HEK293T (cell line): ENCODE results near the gene PHEX.
"Not testable (repeated sequence)": the region's sequence is repeated elsewhere in the genome, so short reads cannot be mapped to it uniquely, and the experiment has no call there.

Experiments
- CTCF ChIA-PET: fragments of 350-600 bp; formaldehyde crosslinking; extraction: SDS; loops from one replicate; lab custom pipeline; 2021; ENCODE audit warnings: antibody characterized with exemption, inconsistent platforms; lab: Yijun Ruan, JAX
- POLR2A ChIA-PET: fragments of 350-600 bp; formaldehyde crosslinking; extraction: SDS; loops from one replicate; lab custom pipeline; 2020; ENCODE audit warnings: antibody characterized with exemption, inconsistent platforms; lab: Yijun Ruan, JAX
- DNase-seq: peaks from one replicate; pipeline ENCODE4 v3.0.0; 2012; ENCODE audit warnings: mixed read lengths; ENCODE audit errors: extremely low spot score
- ARNT ChIP-seq: fragments of 450-650 bp; IDR thresholded peaks from 2 replicates; pipeline ENCODE4 v1.6.1; 2017; ENCODE audit warnings: mild to moderate bottlenecking
- BHLHE40 ChIP-seq: fragments of 450-650 bp; IDR thresholded peaks from 2 replicates; pipeline ENCODE4 v1.6.1; 2016; ENCODE audit warnings: mild to moderate bottlenecking, moderate library complexity, borderline replicate concordance
- CTBP1 ChIP-seq: fragments of 450-650 bp; IDR thresholded peaks from 2 replicates; pipeline ENCODE4 v1.6.1; 2016; ENCODE audit warnings: borderline replicate concordance
- ELF4 ChIP-seq: fragments of 450-650 bp; IDR thresholded peaks from 2 replicates; pipeline ENCODE4 v1.6.1; 2017; ENCODE audit warnings: antibody characterized with exemption
- FOXA1 ChIP-seq: fragments of 450-650 bp; IDR thresholded peaks from 2 replicates; pipeline ENCODE4 v1.6.1; 2016; ENCODE audit warnings: mild to moderate bottlenecking
- FOXK2 ChIP-seq: fragments of 450-650 bp; IDR thresholded peaks from 2 replicates; pipeline ENCODE4 v1.6.1; 2016; ENCODE audit warnings: mild to moderate bottlenecking
- FOXM1 ChIP-seq: fragments of 450-650 bp; IDR thresholded peaks from 2 replicates; pipeline ENCODE4 v1.6.1; 2017; ENCODE audit warnings: mild to moderate bottlenecking, borderline replicate concordance
- HDGF ChIP-seq: fragments of 450-650 bp; IDR thresholded peaks from 2 replicates; pipeline ENCODE4 v1.6.1; 2017; ENCODE audit warnings: antibody characterized with exemption, borderline replicate concordance
- L3MBTL2 ChIP-seq: fragments of 450-650 bp; conservative IDR thresholded peaks from 2 replicates; pipeline ENCODE4 v1.6.1; 2016; ENCODE audit warnings: mild to moderate bottlenecking
- LEF1 ChIP-seq: fragments of 450-650 bp; IDR thresholded peaks from 2 replicates; pipeline ENCODE4 v1.6.1; 2017; ENCODE audit warnings: mild to moderate bottlenecking, borderline replicate concordance
- NFRKB ChIP-seq: fragments of 450-650 bp; IDR thresholded peaks from 2 replicates; pipeline ENCODE4 v1.6.1; 2016; ENCODE audit warnings: mild to moderate bottlenecking, moderate library complexity
- SP1 ChIP-seq: fragments of 450-650 bp; IDR thresholded peaks from 2 replicates; pipeline ENCODE4 v1.6.1; 2017
- SUZ12 ChIP-seq: fragments of 450-650 bp; IDR thresholded peaks from 2 replicates; pipeline ENCODE4 v1.6.1; 2016; ENCODE audit warnings: mild to moderate bottlenecking
- TARDBP ChIP-seq: fragments of 450-650 bp; IDR thresholded peaks from 2 replicates; pipeline ENCODE4 v1.6.1; 2016
- ZNF384 ChIP-seq: fragments of 450-650 bp; IDR thresholded peaks from 2 replicates; pipeline ENCODE4 v1.6.1; 2016
- TF ChIP-seq, protein P1 (sequence below): fragments of 450-650 bp; IDR thresholded peaks from 2 replicates; pipeline ENCODE4 v1.6.1; 2016

PHEX gene

GRCh38 chrX:22268706-22269105 lies 236.6 kb downstream of the PHEX start:
- no peak for DNase-seq
- TF ChIP-seq TARDBP (no peak), FOXM1 (no peak), FOXK2 (no peak), HDGF (no peak), ELF4 (no peak), ARNT (no peak), SP1 (no peak), CTBP1 (no peak), SUZ12 (no peak), L3MBTL2 (no peak), ZNF384 (no peak), BHLHE40 (no peak), NFRKB (no peak), FOXA1 (no peak)
- TF ChIP-seq, protein P1, sequence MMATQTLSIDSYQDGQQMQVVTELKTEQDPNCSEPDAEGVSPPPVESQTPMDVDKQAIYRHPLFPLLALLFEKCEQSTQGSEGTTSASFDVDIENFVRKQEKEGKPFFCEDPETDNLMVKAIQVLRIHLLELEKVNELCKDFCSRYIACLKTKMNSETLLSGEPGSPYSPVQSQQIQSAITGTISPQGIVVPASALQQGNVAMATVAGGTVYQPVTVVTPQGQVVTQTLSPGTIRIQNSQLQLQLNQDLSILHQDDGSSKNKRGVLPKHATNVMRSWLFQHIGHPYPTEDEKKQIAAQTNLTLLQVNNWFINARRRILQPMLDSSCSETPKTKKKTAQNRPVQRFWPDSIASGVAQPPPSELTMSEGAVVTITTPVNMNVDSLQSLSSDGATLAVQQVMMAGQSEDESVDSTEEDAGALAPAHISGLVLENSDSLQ: no peak
- ChIA-PET POLR2A (no interaction called here), CTCF (interaction anchor here (0.6 kb wide), 1 partner anchor 104 kb away, joined by 3 read pairs; no protein-coding TSS in a partner anchor)

GRCh38 chrX:22272613-22273012 lies 240.5 kb downstream of the PHEX start, which contains the start of gene CBLL2:
TSS of gene CBLL2 (plus strand) at chrX:22272913. CDS start at chrX:22272992, 79 bp downstream.
- no peak for TF ChIP-seq TARDBP
- TF ChIP-seq FOXA1: no peak
- TF ChIP-seq FOXM1: no peak
- TF ChIP-seq CTBP1: no peak
- no peak for TF ChIP-seq ELF4
- ChIA-PET CTCF (no interaction called here), POLR2A (no interaction called here)
- no peak for DNase-seq

DNA sequence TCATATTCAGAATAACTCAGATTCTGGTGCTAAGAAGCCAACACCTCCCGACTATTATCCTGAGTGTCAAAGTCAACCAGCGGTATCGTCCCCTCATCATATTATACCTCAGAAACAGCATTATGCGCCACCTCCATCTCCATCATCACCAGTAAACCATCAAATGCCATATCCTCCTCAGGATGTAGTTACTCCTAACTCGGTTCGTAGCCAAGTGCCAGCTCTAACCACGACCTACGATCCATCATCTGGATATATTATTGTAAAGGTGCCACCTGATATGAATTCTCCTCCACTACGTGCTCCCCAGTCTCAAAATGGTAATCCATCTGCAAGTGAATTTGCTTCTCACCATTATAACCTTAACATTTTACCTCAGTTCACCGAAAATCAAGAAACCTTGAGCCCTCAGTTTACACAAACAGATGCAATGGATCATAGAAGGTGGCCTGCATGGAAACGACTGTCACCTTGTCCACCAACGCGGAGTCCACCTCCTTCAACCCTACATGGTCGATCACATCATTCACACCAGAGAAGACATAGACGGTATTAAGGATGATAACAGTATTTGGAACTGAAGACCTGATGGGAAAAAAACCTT lies 241.7 kb downstream of the PHEX start:
- ChIA-PET POLR2A (no interaction called here), CTCF (no interaction called here)
- DNase-seq: no peak
- no peak for TF ChIP-seq BHLHE40
- TF ChIP-seq NFRKB: no peak
- TF ChIP-seq L3MBTL2: no peak
- no peak for TF ChIP-seq SP1
- TF ChIP-seq ARNT: no peak
- TF ChIP-seq ELF4: no peak
- TF ChIP-seq, protein P1: no peak
- TF ChIP-seq TARDBP: no peak
- no peak for TF ChIP-seq FOXA1
- TF ChIP-seq FOXM1: no peak
- no peak for TF ChIP-seq CTBP1
- TF ChIP-seq HDGF: no peak
- no peak for TF ChIP-seq ZNF384
- no peak for TF ChIP-seq FOXK2
- TF ChIP-seq LEF1: no peak
- TF ChIP-seq SUZ12: no peak

DNA sequence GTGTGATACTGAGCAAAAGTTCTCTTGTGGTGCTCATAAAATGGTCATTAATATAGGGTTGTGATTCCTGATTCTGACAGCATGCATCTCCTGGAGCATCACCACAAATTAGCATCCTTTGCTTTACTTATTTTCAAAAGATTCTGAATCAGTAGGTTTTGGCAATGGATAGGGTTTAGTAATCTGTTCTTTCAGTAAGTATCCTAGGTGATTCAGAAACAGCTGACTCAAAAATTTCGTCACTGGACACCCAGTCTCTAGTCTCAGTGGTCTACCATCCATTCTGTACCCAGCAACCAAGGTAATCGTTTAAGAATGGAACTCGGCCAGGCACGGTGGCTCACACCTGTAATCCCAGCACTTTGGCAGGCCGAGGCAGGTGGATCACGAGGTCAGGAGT lies 244.7 kb downstream of the PHEX start:
- TF ChIP-seq ARNT (no peak), BHLHE40 (no peak), ELF4 (no peak), L3MBTL2 (no peak), FOXK2 (no peak), LEF1 (no peak), FOXM1 (no peak), HDGF (no peak), SP1 (no peak), FOXA1 (no peak), CTBP1 (no peak), SUZ12 (no peak), TARDBP (no peak), ZNF384 (no peak), NFRKB (no peak)
- TF ChIP-seq, protein P1: no peak
- DNase-seq: no peak
- ChIA-PET CTCF (no interaction called here), POLR2A (no interaction called here)

DNA sequence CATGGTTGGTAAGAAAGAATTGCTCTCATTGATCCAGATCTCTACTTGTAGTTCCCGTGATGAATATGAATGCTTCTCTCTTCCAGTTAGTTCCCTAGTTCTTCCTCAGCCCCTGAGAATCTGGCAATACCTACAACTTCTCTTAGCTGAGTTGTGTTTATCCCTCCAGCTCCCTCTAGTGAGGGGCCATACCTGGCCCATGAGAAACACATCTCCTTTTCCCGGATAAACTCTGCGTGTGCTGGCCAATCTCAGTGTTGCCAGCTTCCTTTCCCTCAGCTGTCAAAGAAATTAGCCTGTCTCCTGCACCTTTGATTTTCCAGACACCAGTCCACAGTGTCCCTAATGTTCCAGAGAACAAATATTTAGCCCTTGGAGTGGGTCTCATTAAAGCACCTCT lies 246.2 kb downstream of the PHEX start:
- peak; percentile 21 for DNase-seq
- TF ChIP-seq HDGF (no peak), CTBP1 (no peak)
- ChIA-PET CTCF (interaction anchor here (0.6 kb wide), 1 partner anchor 164 kb away, joined by 3 read pairs; no protein-coding TSS in a partner anchor), POLR2A (no interaction called here)

- DNase-seq, CTCF ChIA-PET, POLR2A ChIA-PET: not testable (repeated sequence)
Observed at GRCh38 chrX:22289209-22289608, 257.1 kb downstream of the PHEX start.

- POLR2A ChIA-PET: no interaction called here
Observed at GRCh38 chrX:22296871-22297270, 264.7 kb downstream of the PHEX start.

More at GRCh38 chrX:22296871-22297270, 264.7 kb downstream of the PHEX start:
- CTCF ChIA-PET: no interaction called here
- TF ChIP-seq SP1: no peak
- no peak for TF ChIP-seq SUZ12
- TF ChIP-seq, protein P1: no peak
- no peak for TF ChIP-seq FOXM1
- no peak for TF ChIP-seq HDGF
- no peak for TF ChIP-seq FOXK2
- no peak for TF ChIP-seq TARDBP
- TF ChIP-seq FOXA1: no peak
- no peak for TF ChIP-seq BHLHE40
- TF ChIP-seq NFRKB: no peak
- TF ChIP-seq CTBP1: no peak
- TF ChIP-seq ELF4: no peak
- TF ChIP-seq ARNT: no peak
- TF ChIP-seq ZNF384: no peak
- no peak for TF ChIP-seq LEF1
- DNase-seq: no peak
